GM21390 (cell line): ENCODE results near the gene ARPP19.
A peak's percentile ranks its signal among the peaks of the same experiment; 100 is the strongest.
"Not testable (repeated sequence)": the region's sequence is repeated elsewhere in the genome, so short reads cannot be mapped to it uniquely, and the experiment has no call there.

Experiments used
- ATAC-seq: cut with Tn5 transposase; IDR thresholded peaks from one replicate; pipeline ENCODE4 v1.9.1; 2021; ENCODE audit not compliant: unreplicated experiment

ARPP19 gene

DNA sequence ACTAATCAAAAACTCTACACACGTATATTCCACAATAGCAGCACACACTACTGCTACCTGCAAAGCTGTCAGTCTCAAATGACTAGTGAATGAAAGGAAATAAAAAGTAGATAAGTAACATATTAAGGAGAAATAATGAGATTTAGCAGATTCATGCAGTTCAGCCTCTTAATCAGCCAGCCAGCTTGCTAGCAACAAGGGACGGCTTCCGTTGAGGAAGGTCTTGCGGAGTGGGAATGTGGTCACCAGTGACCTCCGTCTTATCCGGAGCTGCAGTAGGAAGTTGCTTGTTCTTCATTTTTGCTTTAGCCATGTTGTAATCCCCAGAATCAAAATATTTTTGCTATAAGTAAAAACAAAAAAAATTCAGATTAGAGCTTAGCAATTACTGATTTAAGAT, 17.1 kb downstream of the ARPP19 start:
- no peak for ATAC-seq

DNA sequence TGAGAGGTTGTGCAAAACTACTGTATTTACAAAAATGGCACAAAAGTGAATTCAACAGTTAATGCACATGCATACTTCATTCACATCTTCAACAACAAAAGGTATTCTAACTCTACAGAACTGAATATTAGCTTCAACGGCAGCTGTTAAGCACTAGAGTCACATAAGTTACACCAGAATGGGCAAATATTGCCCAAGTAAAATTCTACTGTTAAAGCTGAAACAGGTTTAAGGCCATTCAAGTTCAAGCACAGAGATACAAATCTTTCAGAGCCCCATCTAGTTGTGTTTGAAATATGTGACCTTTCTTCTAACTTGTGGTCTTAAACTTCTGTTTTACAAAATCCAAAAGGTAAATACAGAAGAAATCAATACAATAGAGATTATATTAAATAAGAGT, 17.6 kb downstream of the ARPP19 start:
- not testable (repeated sequence) for ATAC-seq

GRCh38 chr15:52546031-52546751, 22.6 kb downstream of the ARPP19 start:
- no peak for ATAC-seq

GRCh38 chr15:52540374-52541012, 28.3 kb downstream of the ARPP19 start:
- ATAC-seq = no peak

DNA sequence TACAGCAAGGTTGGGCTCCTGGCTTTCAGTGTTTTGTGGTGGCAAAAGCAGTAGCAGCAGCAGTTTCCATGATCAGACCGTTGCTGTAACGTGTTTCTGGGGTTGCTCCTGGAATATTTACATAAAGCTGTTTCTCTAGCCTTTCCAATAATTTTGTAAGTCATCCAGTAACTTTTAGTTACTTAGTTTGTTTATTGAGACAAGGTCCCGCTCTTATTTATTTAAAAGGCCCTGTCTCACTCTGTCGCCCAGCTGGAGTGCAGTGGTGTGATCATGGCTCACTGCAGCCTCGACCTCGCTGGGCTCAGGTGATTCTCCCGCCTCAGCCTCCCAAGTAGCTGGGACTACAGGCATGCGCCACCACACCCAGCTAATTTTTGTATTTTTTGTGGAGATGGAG, 31.4 kb downstream of the ARPP19 start:
- ATAC-seq = no peak

DNA sequence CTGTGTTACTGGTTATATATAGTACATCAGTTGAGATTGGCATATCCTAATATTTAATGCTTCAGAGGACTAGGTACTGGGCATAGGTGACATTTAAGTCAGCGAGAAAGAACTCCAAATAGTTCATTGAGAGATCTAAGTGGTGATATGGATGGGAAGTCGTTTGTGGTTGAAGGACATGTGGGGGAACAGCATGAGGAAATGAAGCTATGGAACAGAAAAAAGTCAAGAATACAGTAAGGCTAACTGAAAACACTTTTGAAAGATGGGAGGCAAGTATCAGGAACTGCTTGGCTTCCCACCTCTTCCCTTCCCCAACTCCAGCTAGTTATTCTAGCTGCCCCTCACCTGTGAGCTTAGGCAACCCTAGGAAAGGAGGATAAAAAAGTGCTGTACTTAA, 36.4 kb downstream of the ARPP19 start:
- ATAC-seq = no peak

GRCh38 chr15:52529940-52530339, 38.9 kb downstream of the ARPP19 start:
- ATAC-seq = no peak

DNA sequence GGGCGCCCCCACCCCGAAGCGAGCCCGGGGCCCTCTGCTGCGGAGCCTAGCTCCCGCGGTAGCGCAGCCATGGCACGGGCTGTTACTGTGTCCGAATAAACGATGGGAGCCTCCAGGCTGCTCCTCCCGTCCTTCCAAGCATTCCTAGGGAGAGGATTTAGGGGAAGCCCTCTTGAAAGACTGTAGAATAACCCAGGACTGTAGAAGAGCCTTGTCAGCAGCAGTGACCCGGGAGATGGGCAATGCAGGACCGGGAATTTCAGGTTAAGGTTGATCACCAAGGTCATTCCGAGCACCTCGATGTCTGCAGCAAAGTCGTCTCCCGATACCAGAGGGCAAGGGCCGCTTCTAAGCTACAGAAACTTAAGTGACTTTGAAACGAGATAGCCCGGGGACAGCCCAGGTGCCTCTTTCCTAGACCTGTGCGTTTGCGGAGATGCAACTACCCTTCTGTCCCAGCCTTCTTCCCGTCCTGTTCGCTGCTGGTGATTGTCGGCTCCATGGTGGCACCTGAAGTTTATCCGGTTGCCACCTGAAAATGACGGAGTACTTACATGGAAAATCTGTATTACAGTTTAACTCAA, 39.4 kb downstream of the ARPP19 start:
- no peak for ATAC-seq

DNA sequence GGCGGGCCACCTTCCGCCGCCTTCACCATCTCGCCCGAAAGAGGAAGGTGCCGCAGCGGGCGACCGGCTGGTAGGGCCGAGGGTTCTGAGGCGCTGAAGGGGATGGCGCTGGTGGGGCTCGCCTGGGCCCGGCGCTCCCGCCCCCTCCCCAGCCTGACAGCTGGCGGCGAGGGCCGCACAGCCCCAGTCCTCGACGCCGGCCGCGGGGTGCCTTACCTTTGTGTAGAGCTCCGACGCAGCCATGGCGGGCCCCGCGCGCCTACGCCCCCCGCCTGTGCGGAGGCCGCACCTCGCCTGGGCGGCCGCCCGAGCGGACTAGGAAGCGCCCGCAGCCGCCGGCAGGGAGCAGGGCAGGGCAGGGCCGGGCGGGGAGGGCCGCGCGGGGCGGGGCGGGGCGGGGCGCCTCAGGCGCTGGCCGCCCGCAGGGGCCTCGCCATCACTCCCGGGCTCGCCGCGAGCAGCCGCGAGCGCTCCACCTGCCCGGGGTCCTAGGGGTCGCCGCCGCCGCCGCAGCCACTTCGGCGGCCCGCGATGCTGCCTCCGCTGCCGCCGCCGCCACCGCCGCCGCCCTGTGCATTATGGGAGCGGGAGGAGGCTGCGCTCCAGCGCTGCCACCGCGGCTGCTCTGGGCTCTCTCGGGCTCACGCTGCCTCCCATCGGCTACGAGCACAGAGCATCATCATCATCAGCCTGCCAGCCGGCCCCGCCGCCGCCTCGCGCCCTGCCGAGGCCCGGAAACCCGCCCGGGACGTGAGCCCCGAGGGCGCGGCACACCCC, 40.1 kb downstream of the ARPP19 start, which contains the start of gene MYO5A:
MYO5A (minus strand) TSS at position 317 of the 777 bp plus-strand sequence; CDS start at position 243, 74 bp downstream.
- ATAC-seq = peak; percentile 87

DNA sequence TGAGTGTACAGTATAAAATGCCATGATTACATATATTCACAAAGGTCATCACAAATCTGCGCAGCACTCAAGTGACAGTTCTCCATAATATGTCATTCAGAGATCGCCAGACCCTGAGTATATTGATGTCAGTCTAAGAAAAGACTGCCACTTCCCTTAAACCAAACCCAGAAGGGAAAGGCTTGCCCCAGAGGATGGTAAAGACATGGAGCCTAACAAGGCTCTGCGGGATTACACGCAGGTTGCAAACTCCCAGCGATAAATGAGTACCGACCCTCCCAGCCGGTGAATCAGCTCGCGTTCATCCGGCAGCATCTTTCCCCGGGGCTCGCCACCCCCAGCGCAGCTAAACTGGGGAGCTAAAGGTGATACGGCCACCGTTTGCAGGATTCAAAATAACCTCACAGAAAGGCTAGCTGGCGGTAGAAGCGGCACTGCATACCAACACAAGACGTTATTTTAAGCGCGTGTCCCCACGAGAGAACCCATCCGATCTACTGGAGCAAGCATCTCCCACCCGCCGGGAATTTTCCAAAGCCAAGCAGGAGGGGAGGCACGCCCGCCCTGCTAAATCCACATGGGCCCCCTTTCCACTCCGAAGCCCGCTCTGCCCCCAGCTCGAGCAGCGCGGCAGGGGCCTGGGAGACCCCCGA, 40.8 kb downstream of the ARPP19 start:
- no peak for ATAC-seq

- ATAC-seq = no peak
Observed at GRCh38 chr15:52527196-52527910, 41.5 kb downstream of the ARPP19 start.

- no peak for ATAC-seq
Observed at GRCh38 chr15:52524223-52525136, 44.4 kb downstream of the ARPP19 start.

GRCh38 chr15:52523647-52524046, 45.2 kb downstream of the ARPP19 start:
- ATAC-seq = no peak

- no peak for ATAC-seq
Observed at GRCh38 chr15:52523192-52523591, 45.6 kb downstream of the ARPP19 start.

DNA sequence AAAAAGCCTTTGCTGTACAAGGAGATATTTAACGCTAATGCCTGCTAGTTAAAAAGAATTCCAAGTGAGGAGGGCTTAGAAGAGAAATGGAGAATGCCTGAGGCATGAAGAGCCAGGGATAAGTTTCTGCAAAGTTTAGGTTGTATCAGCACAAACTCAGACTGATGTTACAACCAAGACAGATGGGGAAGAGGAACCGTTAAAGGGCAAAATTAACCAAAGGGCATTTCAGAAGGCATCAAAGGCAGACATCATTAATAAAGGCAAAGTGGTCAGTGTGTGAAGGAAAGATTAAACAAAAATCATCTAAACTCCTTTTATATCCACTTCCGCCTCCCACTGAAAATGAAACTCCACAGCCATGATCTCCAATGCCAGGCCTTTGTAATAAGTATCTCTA, 47.1 kb downstream of the ARPP19 start:
- no peak for ATAC-seq

GRCh38 chr15:52520421-52520820, 48.4 kb downstream of the ARPP19 start:
- no peak for ATAC-seq

DNA sequence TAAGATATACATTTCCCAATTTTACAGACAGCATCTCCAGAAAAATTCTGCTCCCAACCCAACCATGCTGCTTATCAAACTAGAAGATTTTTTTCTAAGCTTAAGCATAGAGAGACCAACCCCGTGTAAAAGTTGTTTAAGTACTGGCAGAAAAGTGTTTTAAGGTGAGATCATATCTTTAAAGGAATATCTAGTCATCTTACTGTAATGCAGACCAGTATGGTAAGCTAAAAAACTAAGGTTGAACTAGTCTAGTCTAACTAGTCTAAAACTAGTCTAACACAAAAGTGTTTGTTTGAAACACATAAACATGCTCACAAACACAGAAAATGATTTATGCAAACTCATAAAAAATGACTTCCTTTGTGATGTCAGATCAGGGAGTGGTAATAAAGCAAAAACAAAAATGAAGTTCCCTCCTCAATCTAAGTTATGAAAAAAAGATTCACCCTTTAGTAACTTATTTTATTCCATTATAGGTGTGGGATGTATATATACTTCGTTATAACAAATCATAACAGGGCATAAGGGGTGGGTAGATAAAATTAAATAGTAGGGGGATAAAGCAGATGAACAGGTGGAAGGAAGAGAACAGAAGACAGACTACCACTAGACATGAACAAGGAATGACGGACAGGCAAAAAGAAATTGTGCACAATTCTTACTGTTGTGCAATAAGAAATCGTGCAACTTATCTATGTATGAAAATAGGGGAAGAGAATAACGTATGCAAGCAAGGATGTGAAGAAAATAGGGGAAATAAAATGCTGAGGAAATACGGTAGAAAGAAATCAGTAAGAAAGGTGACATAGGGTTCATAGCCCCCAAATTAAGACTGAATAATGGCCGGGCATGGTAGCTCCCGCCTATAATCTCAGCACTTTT, 50.1 kb downstream of the ARPP19 start:
- no peak for ATAC-seq

- no peak for ATAC-seq
Observed at GRCh38 chr15:52517014-52517413, 51.8 kb downstream of the ARPP19 start.
